Neural progenitor cell (in vitro differentiated cells): ENCODE results near the gene DOCK11.
"Not testable (repeated sequence)": the region's sequence is repeated elsewhere in the genome, so short reads cannot be mapped to it uniquely, and the experiment has no call there.

Experiments used
- CTCF ChIP-seq: fragments of 200-600 bp; sonication (generic); IDR thresholded peaks from 2 replicates; pipeline ENCODE4 v1.5.1; 2017; ENCODE audit warnings: antibody characterized with exemption, mild to moderate bottlenecking
- EZH2 ChIP-seq: fragments of 200-600 bp; sonication (generic); IDR thresholded peaks from 2 replicates; pipeline ENCODE4 v1.6.1; 2017; ENCODE audit warnings: antibody characterized with exemption, mild to moderate bottlenecking, moderate library complexity
- EZH2phosphoT487 ChIP-seq: fragments of 200-600 bp; sonication (generic); IDR thresholded peaks from 2 replicates; pipeline ENCODE4 v1.6.1; 2017; ENCODE audit warnings: antibody characterized with exemption

DNA sequence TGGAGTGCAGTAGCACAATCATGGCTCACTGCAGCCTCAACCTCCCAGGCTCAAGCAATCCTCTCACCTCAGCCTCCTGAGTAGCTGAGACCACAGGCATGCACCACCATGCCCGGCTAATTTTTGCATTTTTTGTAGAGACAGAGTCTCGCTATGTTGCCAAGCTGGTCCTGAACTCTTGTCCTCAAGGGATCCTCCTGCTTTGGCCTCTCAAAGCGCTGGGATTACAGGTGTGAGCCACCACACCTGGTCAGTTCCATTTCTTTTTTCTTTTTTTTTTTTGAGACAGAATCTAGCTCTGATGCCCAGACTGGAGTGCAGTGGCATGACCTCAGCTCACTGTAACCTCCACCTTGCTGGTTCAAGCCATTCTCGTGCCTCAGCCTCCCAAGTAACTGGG is 13.2 kb upstream of the DOCK11 start:
- not testable (repeated sequence) for TF ChIP-seq CTCF, EZH2, EZH2phosphoT487
